GM19099 (cell line): ENCODE data around the gene SOST.

ENCODE experiments used
- POLR2A ChIP-seq: IDR thresholded peaks from 3 replicates; pipeline ENCODE4 v1.6.1; 2011; ENCODE audit warnings: low read depth; ENCODE audit not compliant: insufficient read length; ENCODE audit errors: extremely low read depth

Gene SOST

DNA sequence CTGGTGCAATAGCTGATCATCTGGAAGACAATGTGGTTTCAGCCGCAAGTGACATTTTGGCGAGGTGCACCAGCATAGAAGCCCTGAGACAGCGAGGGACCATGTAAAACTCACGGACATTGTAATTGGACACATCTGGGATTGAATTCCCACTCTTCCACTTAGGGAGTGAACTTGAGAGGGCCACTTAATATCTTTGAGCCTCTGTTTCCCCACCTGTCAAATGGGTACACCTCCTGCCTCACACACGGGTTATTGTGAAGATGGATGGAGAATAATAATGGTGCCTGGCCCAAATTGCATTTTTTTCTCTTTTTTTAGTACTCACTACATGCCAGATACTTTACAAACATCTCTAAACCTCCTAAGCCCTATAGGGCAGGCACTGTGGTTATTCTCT, 51.4 kb downstream of the SOST start:
- TF ChIP-seq POLR2A = no peak

GRCh38 chr17:43706235-43706634, 52.4 kb downstream of the SOST start:
- no peak for TF ChIP-seq POLR2A
